WTC11 (cell line): ENCODE data around the gene ANXA6. TPM values are rescaled to one million over a fixed set of nuclear protein-coding genes. Genes with fewer than 3 reads are reported as not detected.

Experiments
- ATAC-seq: fragments of 200-7000 bp; cut with Tn5 transposase; 2 replicates; pipeline ENCODE4 v1.10.0; 2021; ENCODE audit warnings: mild to moderate bottlenecking, moderate library complexity
- CTCF ChIA-PET: fragments of 300-600 bp; sonication (Branson Sonifier 250); formaldehyde crosslinking; loops from one replicate; lab custom pipeline; 2021; ENCODE audit warnings: antibody characterized with exemption; lab: Charles Lee
- POLR2A ChIA-PET: fragments of 350-600 bp; sonication (Branson Sonifier 250); formaldehyde crosslinking; loops from one replicate; lab custom pipeline; 2021; ENCODE audit warnings: antibody characterized with exemption; lab: Charles Lee
- DNase-seq: peaks from one replicate; pipeline ENCODE4 v3.0.0; 2021; ENCODE audit warnings: low spot score
- H3K27ac Mint-ChIP-seq: 2 replicates; pipeline ENCODE4 v1.8.0; 2021; ENCODE audit warnings: mixed read lengths
- H3K27me3 Mint-ChIP-seq: 2 replicates; pipeline ENCODE4 v1.8.0; 2021; ENCODE audit warnings: low read depth, mild to moderate bottlenecking, moderate library complexity, mixed read lengths
- H3K36me3 Mint-ChIP-seq: 2 replicates; pipeline ENCODE4 v1.8.0; 2021; ENCODE audit warnings: mixed read lengths
- H3K4me1 Mint-ChIP-seq: 2 replicates; pipeline ENCODE4 v1.8.0; 2022; ENCODE audit warnings: mixed read lengths
- H3K4me3 Mint-ChIP-seq: 2 replicates; pipeline ENCODE4 v1.8.0; 2021; ENCODE audit warnings: mild to moderate bottlenecking, moderate library complexity, mixed read lengths
- H3K9me3 Mint-ChIP-seq: 2 replicates; pipeline ENCODE4 v1.8.0; 2021; ENCODE audit warnings: mixed read lengths
- ARID4B ChIP-seq: sonication (generic); formaldehyde crosslinking; IDR thresholded peaks from 2 replicates; pipeline ENCODE4 v1.8.0; 2023; ENCODE audit warnings: missing genetic modification reagents, mild to moderate bottlenecking, borderline replicate concordance
- CREB1 ChIP-seq: sonication (generic); formaldehyde crosslinking; IDR thresholded peaks from 2 replicates; pipeline ENCODE4 v1.8.0; 2023; ENCODE audit warnings: mild to moderate bottlenecking, missing genetic modification reagents
- ELF4 ChIP-seq: sonication (generic); formaldehyde crosslinking; IDR thresholded peaks from 2 replicates; pipeline ENCODE4 v1.8.1; 2022; ENCODE audit warnings: low read depth, mild to moderate bottlenecking, moderate library complexity, missing genetic modification reagents
- EMX1 ChIP-seq: fragments of 250-450 bp; sonication (Bioruptor Pico); IDR thresholded peaks from 2 replicates; pipeline ENCODE4 v1.8.0; 2021; ENCODE audit warnings: mild to moderate bottlenecking
- ESRRA ChIP-seq: sonication (generic); formaldehyde crosslinking; IDR thresholded peaks from 2 replicates; pipeline ENCODE4 v1.8.1; 2022; ENCODE audit warnings: mild to moderate bottlenecking, missing genetic modification reagents, borderline replicate concordance
- ETV6 ChIP-seq: sonication (generic); formaldehyde crosslinking; IDR thresholded peaks from 2 replicates; pipeline ENCODE4 v1.8.1; 2022; ENCODE audit warnings: mild to moderate bottlenecking, missing genetic modification reagents
- HMGXB4 ChIP-seq: sonication (generic); formaldehyde crosslinking; IDR thresholded peaks from 2 replicates; pipeline ENCODE4 v1.8.1; 2023; ENCODE audit warnings: mild to moderate bottlenecking, moderate library complexity, missing genetic modification reagents
- IRF1 ChIP-seq: sonication (generic); formaldehyde crosslinking; IDR thresholded peaks from 2 replicates; pipeline ENCODE4 v1.8.0; 2023; ENCODE audit warnings: missing genetic modification reagents
- MLX ChIP-seq: sonication (generic); formaldehyde crosslinking; IDR thresholded peaks from 2 replicates; pipeline ENCODE4 v1.8.1; 2023; ENCODE audit warnings: mild to moderate bottlenecking, missing genetic modification reagents, moderate library complexity
- NFATC4 ChIP-seq: fragments of 250-450 bp; sonication (Bioruptor Pico); IDR thresholded peaks from 2 replicates; pipeline ENCODE4 v1.9.0; 2021; ENCODE audit warnings: mild to moderate bottlenecking
- STAT6 ChIP-seq: sonication (generic); formaldehyde crosslinking; conservative IDR thresholded peaks from 2 replicates; pipeline ENCODE4 v1.8.1; 2023; ENCODE audit warnings: mild to moderate bottlenecking, low read depth, missing genetic modification reagents, moderate library complexity
- ZNF138 ChIP-seq: sonication (generic); formaldehyde crosslinking; conservative IDR thresholded peaks from 2 replicates; pipeline ENCODE4 v1.8.1; 2022; ENCODE audit warnings: mild to moderate bottlenecking, moderate library complexity, missing genetic modification reagents
- ZNF416 ChIP-seq: fragments of 250-450 bp; sonication (Bioruptor Pico); IDR thresholded peaks from 2 replicates; pipeline ENCODE4 v1.9.0; 2021; ENCODE audit warnings: mild to moderate bottlenecking, inconsistent platforms
- ZSCAN18 ChIP-seq: fragments of 250-450 bp; sonication (Bioruptor Pico); IDR thresholded peaks from 2 replicates; pipeline ENCODE4 v2.1.2; 2022; ENCODE audit warnings: mild to moderate bottlenecking, moderate library complexity
- total RNA-seq: library from RNA; stranded (reverse); gene quantifications from 3 replicates; pipeline ENCODE4 v1.2.3, GENCODE V29; 2021
- TF ChIP-seq, protein P1 (sequence below): fragments of 250-450 bp; sonication (Bioruptor Pico); IDR thresholded peaks from 2 replicates; pipeline ENCODE4 v1.9.0; 2021; ENCODE audit warnings: mild to moderate bottlenecking
- TF ChIP-seq, protein P2 (sequence below): sonication (generic); formaldehyde crosslinking; conservative IDR thresholded peaks from 2 replicates; pipeline ENCODE4 v1.8.1; 2022; ENCODE audit warnings: mild to moderate bottlenecking, missing genetic modification reagents

Gene ANXA6
- total RNA-seq, 1 experiment from 2014 or later = 92.8 TPM

DNA sequence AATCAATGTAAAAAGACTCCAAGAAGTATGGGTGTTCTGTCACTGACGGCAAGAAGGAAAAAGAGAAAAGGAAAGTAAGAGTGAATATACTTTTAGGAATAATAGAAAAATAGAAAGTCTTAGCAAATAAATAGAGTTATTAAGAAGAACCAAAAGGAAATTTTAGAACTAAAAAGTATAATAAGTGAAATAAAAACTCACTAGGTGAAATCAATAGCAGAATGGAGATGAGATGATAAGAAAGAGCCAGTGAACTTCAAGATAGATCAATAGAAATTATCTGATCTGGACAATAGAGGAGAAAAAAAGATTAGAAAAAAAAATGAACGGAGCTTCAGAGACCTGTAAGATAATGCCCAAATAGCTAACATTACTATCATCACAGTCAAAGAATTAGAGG, 31.6 kb upstream of the ANXA6 start:
- DNase-seq (no peak), ATAC-seq (no peak)
- ChIA-PET POLR2A (no interaction called here), CTCF (interaction anchor here (1.1 to 1.4 kb wide), 2 partner anchors 50 to 63 kb away, joined by 3 to 5 read pairs; partner anchors contain the start of gene GM2A)
- Mint-ChIP-seq H3K4me3 (no peak overlapping the region), H3K36me3 (peaks cover 4% of the 10 kb centered on the region; the same call in 1 of the 2 replicates), H3K27me3 (no peaks in the 10 kb centered on the region), H3K4me1 (peaks cover 26% of the 10 kb centered on the region), H3K27ac (no peak overlapping the region), H3K9me3 (peaks cover 4% of the 10 kb centered on the region)
- TF ChIP-seq STAT6 (CRISPR knock-in tag) (no peak), ESRRA (CRISPR knock-in tag) (no peak), ARID4B (CRISPR knock-in tag) (no peak), MLX (CRISPR knock-in tag) (no peak), HMGXB4 (no peak), IRF1 (CRISPR knock-in tag) (no peak), ZNF138 (no peak), ETV6 (CRISPR knock-in tag) (no peak), ZSCAN18 (CRISPR knock-in tag) (no peak), CREB1 (CRISPR knock-in tag) (no peak), ZNF416 (CRISPR knock-in tag) (no peak), NFATC4 (CRISPR knock-in tag) (no peak), EMX1 (CRISPR knock-in tag) (no peak), ELF4 (no peak)
- TF ChIP-seq, protein P1, sequence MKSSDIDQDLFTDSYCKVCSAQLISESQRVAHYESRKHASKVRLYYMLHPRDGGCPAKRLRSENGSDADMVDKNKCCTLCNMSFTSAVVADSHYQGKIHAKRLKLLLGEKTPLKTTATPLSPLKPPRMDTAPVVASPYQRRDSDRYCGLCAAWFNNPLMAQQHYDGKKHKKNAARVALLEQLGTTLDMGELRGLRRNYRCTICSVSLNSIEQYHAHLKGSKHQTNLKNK = no peak
- TF ChIP-seq, protein P2, sequence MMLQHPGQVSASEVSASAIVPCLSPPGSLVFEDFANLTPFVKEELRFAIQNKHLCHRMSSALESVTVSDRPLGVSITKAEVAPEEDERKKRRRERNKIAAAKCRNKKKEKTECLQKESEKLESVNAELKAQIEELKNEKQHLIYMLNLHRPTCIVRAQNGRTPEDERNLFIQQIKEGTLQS = no peak
